Fibroblast of the aortic adventitia (primary cell): ENCODE data around the gene DPM3. TPM values are rescaled to one million over a fixed set of nuclear protein-coding genes. Genes with fewer than 3 reads are reported as not detected.

Experiments
- DNase-seq: peaks from one replicate; pipeline ENCODE4 v3.0.0-alpha.2; 2010; ENCODE audit warnings: low read depth
- H3K4me3 ChIP-seq: 2 replicates; pipeline ENCODE4 v1.5.1; 2011; ENCODE audit warnings: low read depth, mild to moderate bottlenecking, control low read depth, low read length, moderate library complexity
- total RNA-seq: library from RNA; depleted of rRNA; stranded (reverse); fragments of >200 nt; gene quantifications from 2 replicates; pipeline ENCODE4 v1.2.3, GENCODE V29; 2012; ENCODE audit warnings: low replicate concordance
- TF ChIP-seq, protein P1 (sequence below): IDR thresholded peaks from 2 replicates; pipeline ENCODE4 v1.5.1; 2011; ENCODE audit warnings: mild to moderate bottlenecking, low read length, control low read depth, inconsistent platforms; ENCODE audit not compliant: insufficient read depth

DPM3 gene
- total RNA-seq, 1 donor = 26.1 TPM

DNA sequence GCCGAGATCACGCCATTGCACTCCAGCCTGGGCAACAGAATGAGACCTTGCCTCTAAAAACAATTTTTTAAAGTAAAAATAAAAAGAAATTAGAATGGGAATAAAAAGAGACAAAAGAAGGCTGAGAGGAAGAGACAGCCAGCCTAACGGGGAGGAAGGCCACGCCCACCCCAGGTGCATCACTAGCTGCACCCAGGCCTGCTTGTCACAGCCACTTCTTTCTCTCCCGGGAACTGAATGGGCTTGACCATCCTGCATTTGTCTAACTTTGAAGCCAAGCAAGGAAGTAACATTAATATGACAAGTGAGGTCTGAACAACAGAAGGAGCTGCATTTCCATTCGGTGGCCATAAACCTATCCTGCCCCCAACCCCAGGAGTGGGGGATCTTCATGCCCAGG, 33.5 kb downstream of the DPM3 start:
- TF ChIP-seq, protein P1, sequence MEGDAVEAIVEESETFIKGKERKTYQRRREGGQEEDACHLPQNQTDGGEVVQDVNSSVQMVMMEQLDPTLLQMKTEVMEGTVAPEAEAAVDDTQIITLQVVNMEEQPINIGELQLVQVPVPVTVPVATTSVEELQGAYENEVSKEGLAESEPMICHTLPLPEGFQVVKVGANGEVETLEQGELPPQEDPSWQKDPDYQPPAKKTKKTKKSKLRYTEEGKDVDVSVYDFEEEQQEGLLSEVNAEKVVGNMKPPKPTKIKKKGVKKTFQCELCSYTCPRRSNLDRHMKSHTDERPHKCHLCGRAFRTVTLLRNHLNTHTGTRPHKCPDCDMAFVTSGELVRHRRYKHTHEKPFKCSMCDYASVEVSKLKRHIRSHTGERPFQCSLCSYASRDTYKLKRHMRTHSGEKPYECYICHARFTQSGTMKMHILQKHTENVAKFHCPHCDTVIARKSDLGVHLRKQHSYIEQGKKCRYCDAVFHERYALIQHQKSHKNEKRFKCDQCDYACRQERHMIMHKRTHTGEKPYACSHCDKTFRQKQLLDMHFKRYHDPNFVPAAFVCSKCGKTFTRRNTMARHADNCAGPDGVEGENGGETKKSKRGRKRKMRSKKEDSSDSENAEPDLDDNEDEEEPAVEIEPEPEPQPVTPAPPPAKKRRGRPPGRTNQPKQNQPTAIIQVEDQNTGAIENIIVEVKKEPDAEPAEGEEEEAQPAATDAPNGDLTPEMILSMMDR = no peak

DNA sequence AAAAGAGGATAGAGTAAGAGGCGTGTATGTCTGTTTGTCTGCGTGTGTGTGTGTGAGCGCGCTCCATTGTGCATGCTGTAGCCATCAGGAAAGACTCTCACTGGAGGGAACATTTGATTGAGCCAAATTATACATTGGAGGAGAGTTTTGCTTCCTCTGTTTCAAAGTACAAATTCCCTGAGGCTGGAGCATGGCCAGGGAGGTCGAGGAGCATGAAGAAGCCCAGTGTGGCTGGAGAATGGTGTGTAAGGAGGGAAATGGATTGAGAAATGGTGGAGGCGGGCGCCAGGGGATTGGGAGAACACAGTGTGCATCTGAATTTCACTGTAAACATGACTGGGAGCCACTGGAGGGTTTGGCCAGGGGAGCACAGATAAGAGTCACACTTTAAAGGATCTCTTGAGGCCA, 34.7 kb downstream of the DPM3 start:
- no peak overlapping the region for H3K4me3 ChIP-seq
- TF ChIP-seq, protein P1 = no peak
- DNase-seq = no peak

More for the DNA sequence above, 33.5 kb downstream of the DPM3 start:
- DNase-seq = no peak
- no peak overlapping the region for H3K4me3 ChIP-seq

DNA sequence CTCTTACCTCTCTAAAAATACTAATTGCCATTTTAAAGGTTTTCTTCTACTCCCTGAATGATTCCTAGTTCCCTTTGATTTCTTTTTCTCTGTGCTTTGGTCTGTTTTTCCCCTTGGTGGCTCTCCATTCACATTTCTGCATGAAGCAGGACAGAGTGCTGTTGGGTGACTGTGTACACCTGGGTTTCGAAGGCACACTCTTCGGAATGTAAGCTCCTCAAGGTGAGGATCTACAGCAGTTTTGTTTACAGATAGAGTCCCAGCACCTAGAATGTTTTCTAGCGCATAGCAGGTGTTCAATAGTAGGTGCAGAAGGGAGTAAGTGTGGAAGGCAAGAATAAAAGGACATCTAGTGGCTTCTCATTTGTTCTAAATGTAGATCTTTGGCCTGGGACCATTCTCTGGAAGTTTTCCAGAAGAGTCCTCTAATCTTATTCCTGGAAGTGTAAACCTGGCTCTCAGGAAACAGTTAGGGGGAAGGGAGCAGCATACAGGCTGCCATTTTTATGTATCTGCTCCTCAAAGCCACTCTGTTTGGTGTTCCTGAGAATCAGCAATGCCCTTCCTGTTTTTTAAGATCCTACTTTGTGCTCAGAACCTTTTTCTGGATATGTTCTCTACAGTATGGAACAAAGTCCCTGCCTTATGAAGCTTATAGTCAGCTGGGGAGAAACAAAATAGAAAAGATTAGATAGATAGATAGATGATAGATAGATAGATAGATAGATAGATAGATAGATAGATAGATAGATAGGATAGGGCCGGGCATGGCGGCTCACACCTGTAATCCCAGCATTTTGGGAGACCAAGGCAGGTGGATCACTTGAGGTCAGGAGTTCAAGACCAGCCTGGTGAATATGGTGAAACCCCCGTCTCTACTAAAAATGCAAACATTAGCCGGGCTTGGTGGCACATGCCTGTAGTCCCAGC, 35.5 kb downstream of the DPM3 start:
- no peak overlapping the region for H3K4me3 ChIP-seq
- DNase-seq = no peak
- TF ChIP-seq, protein P1 = no peak

DNA sequence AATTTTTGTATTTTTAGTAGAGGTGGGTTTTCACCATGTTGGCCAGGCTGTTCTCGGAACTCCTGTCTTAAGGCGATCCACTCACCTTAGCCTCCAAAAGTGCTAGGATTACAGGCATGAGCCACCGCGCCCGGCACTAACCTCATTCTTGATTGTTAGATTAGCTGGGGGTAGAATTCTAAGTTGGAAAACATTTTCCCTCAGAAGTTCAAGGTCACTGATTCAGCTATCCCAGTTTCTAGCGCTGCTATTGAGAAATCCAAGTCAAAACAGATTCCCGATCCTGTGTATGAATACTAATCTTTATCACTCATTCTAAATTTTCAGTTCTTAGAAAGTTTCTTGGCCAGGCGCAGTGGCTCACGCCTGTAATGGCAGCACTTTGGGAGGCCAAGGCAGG, 37.0 kb downstream of the DPM3 start:
- no peak for DNase-seq
- TF ChIP-seq, protein P1 = no peak
- no peak overlapping the region for H3K4me3 ChIP-seq

DNA sequence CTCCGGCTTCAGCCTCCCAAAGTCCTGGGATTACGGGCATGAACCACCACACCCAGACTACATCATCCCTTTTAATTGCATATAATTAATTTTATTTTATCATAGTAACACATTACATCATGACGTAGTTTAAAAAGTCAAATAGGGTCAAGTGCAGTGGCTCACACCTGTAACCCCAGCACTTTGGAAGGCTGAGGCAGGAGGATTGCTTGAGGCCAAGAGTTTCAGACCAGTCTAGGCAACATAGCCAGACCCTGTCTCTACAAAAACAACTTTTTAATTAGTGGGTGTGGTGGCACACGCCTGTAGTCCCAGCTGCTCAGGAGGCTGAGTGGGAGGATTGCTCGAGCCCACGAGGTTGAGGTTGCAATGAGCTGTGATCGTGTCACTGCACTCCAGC, 41.0 kb downstream of the DPM3 start:
- TF ChIP-seq, protein P1 = no peak
- no peak overlapping the region for H3K4me3 ChIP-seq
- DNase-seq = no peak

DNA sequence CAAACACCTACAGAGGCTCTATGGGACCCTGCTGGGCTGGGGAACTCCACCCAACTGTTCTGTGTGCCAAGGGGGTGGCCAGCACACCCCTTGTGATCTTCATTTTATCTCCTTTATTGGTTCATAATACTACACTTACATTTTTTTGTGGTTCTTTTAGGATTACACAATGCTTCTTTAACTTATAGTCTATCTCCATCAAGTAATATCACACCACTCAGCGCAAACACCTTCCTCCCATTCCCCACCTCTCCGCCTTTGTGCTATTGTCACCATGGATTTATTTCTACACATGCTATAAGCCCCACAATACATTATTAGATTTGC, 45.7 kb downstream of the DPM3 start:
- no peak overlapping the region for H3K4me3 ChIP-seq
- TF ChIP-seq, protein P1 = no peak
- DNase-seq = no peak
